ENCODE data around the gene IGF1R.
"Not testable (repeated sequence)": the region's sequence is repeated elsewhere in the genome, so short reads cannot be mapped to it uniquely, and the experiment has no call there.

IGF1R gene

DNA sequence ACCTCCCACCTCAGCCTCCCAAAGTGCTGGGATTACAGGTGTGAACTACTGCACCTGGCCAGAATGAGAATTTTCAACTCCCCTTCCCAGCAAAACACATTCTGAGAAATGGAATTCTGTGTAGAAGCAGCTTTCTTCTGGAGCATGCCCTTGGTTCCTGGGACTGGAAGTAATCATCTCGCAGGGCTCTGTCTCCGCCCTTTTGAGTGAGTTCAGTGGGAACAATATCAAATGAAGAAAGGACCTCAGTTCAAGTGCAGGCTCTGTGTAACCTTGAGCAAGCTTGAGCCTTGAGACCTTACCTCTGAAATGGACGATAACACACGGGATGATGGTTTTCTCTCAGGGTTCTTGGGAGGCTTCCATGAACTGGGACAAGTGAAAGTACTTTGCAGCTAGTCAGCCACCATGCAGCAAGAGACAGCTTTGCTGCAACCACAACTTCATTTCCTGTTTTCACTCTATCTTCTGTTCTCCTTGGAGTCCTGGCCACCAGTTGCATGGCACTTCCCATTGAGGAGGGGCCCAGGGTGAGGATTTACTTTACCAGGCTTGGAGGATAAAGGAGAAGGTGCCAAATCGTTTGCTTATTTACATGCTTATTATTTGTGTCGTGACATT lies 35.7 kb upstream of the IGF1R start:
- Histone ChIP-seq H3F3A (ENCODE audit: insufficient read depth) (no peaks in the 10 kb centered on the region), H3K27me3 (ENCODE audit: low read length) (no peaks in the 10 kb centered on the region), H3K27ac (ENCODE audit: low read depth, low read length) (no peak overlapping the region), H3K79me2 (ENCODE audit: insufficient read depth, low read length) (no peaks in the 10 kb centered on the region), H4K20me1 (ENCODE audit: low read depth, low read length) (no peaks in the 10 kb centered on the region), H3K9me3 (ENCODE audit: insufficient read depth, low read length) (no peaks in the 10 kb centered on the region), H3K36me3 (ENCODE audit: low read length) (no peaks in the 10 kb centered on the region), H3K9ac (ENCODE audit: low read length) (no peak overlapping the region), H3K9me2 (replicated peaks; ENCODE audit: insufficient read depth, low read length) (no peaks in the 10 kb centered on the region), H3K4me2 (ENCODE audit: low read depth, low read length, poor library complexity, severe bottlenecking) (no peak overlapping the region), H2AFZ (ENCODE audit: low read depth, low read length, severe bottlenecking) (no peak overlapping the region), H3K4me3 (ENCODE audit: insufficient read depth, low read length, poor library complexity, severe bottlenecking) (no peak overlapping the region)
- TF ChIP-seq EZH2phosphoT487 (conservative IDR thresholded peaks at IDR 0.05; ENCODE audit: low read length): no peak
- TF ChIP-seq, protein P1, sequence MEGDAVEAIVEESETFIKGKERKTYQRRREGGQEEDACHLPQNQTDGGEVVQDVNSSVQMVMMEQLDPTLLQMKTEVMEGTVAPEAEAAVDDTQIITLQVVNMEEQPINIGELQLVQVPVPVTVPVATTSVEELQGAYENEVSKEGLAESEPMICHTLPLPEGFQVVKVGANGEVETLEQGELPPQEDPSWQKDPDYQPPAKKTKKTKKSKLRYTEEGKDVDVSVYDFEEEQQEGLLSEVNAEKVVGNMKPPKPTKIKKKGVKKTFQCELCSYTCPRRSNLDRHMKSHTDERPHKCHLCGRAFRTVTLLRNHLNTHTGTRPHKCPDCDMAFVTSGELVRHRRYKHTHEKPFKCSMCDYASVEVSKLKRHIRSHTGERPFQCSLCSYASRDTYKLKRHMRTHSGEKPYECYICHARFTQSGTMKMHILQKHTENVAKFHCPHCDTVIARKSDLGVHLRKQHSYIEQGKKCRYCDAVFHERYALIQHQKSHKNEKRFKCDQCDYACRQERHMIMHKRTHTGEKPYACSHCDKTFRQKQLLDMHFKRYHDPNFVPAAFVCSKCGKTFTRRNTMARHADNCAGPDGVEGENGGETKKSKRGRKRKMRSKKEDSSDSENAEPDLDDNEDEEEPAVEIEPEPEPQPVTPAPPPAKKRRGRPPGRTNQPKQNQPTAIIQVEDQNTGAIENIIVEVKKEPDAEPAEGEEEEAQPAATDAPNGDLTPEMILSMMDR (IDR thresholded peaks at IDR 0.05; ENCODE audit: insufficient read depth, low read length, poor library complexity, severe bottlenecking): no peak

DNA sequence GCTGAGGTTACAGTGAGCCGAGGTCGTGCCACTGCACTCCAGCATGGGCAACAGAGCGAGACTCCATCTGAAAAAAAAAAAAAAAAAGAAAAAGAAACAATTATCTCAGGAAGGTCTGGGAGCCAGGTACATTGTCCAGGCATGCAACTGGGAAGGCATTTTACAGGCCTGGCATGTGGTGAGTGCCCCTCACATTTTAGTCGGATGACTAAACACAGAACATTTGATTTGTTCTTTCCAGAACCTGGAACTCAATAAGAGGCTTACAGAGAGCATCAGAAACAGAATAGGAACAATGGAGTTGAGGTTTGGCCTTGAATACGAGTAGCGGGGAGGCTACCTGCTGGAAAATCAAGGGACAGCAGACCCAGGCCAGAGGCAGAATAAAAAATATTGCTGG lies 33.7 kb upstream of the IGF1R start:
- no peak overlapping the region for H3K27ac ChIP-seq (ENCODE audit: low read depth, low read length)
- H3K9ac ChIP-seq (ENCODE audit: low read length): no peak overlapping the region
- H3K4me2 ChIP-seq (ENCODE audit: low read depth, low read length, poor library complexity, severe bottlenecking): no peak overlapping the region
- no peaks in the 10 kb centered on the region for H3K27me3 ChIP-seq (ENCODE audit: low read length)
- no peaks in the 10 kb centered on the region for H3K36me3 ChIP-seq (ENCODE audit: low read length)
- no peaks in the 10 kb centered on the region for H4K20me1 ChIP-seq (ENCODE audit: low read depth, low read length)
- no peaks in the 10 kb centered on the region for H3F3A ChIP-seq (ENCODE audit: insufficient read depth)
- TF ChIP-seq, protein P1 (IDR thresholded peaks at IDR 0.05; ENCODE audit: insufficient read depth, low read length, poor library complexity, severe bottlenecking): no peak
- TF ChIP-seq EZH2phosphoT487 (conservative IDR thresholded peaks at IDR 0.05; ENCODE audit: low read length): no peak
- H3K4me3 ChIP-seq (ENCODE audit: insufficient read depth, low read length, poor library complexity, severe bottlenecking): no peak overlapping the region
- no peaks in the 10 kb centered on the region for H3K79me2 ChIP-seq (ENCODE audit: insufficient read depth, low read length)
- H2AFZ ChIP-seq (ENCODE audit: low read depth, low read length, severe bottlenecking): no peak overlapping the region
- no peaks in the 10 kb centered on the region for H3K9me2 ChIP-seq (replicated peaks; ENCODE audit: insufficient read depth, low read length)
- H3K9me3 ChIP-seq (ENCODE audit: insufficient read depth, low read length): no peaks in the 10 kb centered on the region

DNA sequence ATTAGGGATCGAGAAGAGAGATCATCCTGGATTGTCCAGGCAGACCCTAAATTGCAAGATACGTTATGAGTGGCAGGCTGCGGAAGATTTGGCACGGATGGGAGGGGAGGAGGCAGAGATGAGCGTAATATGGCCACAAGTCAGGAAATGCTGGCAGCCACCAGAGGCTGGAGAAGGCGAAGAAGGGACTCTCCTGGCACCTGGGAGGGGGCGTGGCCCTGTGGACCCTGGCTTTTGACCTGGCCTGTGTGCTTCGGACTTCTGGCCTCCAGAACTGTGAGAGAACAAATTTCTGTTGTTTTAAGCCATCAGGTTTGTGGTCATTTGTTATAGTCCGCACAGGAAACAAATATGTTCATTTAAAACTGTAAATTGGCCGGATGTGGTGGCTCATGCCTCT lies 31.9 kb upstream of the IGF1R start:
- Histone ChIP-seq H3F3A (ENCODE audit: insufficient read depth) (no peaks in the 10 kb centered on the region), H4K20me1 (ENCODE audit: low read depth, low read length) (no peaks in the 10 kb centered on the region), H3K27ac (ENCODE audit: low read depth, low read length) (no peak overlapping the region), H3K27me3 (ENCODE audit: low read length) (no peaks in the 10 kb centered on the region), H3K36me3 (ENCODE audit: low read length) (no peaks in the 10 kb centered on the region), H3K9me2 (replicated peaks; ENCODE audit: insufficient read depth, low read length) (no peaks in the 10 kb centered on the region), H3K79me2 (ENCODE audit: insufficient read depth, low read length) (no peaks in the 10 kb centered on the region), H3K4me3 (ENCODE audit: insufficient read depth, low read length, poor library complexity, severe bottlenecking) (no peak overlapping the region), H3K9me3 (ENCODE audit: insufficient read depth, low read length) (no peaks in the 10 kb centered on the region), H2AFZ (ENCODE audit: low read depth, low read length, severe bottlenecking) (no peak overlapping the region), H3K4me2 (ENCODE audit: low read depth, low read length, poor library complexity, severe bottlenecking) (no peak overlapping the region), H3K9ac (ENCODE audit: low read length) (no peak overlapping the region)
- TF ChIP-seq EZH2phosphoT487 (conservative IDR thresholded peaks at IDR 0.05; ENCODE audit: low read length): no peak

DNA sequence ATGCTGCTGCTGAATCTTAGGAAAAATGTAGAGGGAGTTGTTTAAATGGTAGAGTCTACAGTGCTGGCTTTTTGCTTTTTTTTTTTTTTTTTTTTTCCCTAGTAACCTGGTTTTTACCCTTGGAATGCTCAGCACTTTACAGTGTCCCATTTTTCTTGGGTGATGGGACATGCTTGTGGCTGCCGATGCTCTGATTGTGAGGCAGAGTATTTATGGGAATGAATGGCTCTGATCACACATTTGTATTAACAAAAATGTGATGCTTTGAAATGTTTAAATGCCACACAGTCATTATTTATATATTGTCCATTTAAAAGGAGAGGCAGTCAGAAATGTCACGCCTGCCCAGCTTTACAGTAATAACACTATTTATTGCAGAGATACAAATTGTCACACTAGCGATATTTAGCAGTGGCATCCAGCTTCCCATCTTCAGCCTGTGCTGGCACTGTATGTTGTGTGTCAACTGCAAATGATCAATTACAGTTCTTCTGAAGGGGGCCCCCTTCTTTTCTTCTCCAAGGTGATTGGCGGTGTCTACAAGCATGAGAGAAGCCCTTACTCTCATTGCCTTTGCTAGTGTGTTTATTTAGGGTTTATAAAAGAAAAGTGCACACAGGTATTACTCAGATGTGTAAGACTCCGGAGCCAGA lies 30.9 kb upstream of the IGF1R start:
- H3F3A ChIP-seq (ENCODE audit: insufficient read depth): no peaks in the 10 kb centered on the region
- H3K4me3 ChIP-seq (ENCODE audit: insufficient read depth, low read length, poor library complexity, severe bottlenecking): no peak overlapping the region
- H3K4me2 ChIP-seq (ENCODE audit: low read depth, low read length, poor library complexity, severe bottlenecking): no peak overlapping the region
- no peak overlapping the region for H3K9ac ChIP-seq (ENCODE audit: low read length)
- H3K36me3 ChIP-seq (ENCODE audit: low read length): no peaks in the 10 kb centered on the region
- 0 out of 2 replicates have a peak, but pooled peaks cover 4% of the 10 kb centered on the region for H4K20me1 ChIP-seq (ENCODE audit: low read depth, low read length)
- TF ChIP-seq, protein P1 (IDR thresholded peaks at IDR 0.05; ENCODE audit: insufficient read depth, low read length, poor library complexity, severe bottlenecking): no peak
- no peak for TF ChIP-seq EZH2phosphoT487 (conservative IDR thresholded peaks at IDR 0.05; ENCODE audit: low read length)
- no peaks in the 10 kb centered on the region for H3K27me3 ChIP-seq (ENCODE audit: low read length)
- no peak overlapping the region for H3K27ac ChIP-seq (ENCODE audit: low read depth, low read length)
- no peak overlapping the region for H2AFZ ChIP-seq (ENCODE audit: low read depth, low read length, severe bottlenecking)
- no peaks in the 10 kb centered on the region for H3K79me2 ChIP-seq (ENCODE audit: insufficient read depth, low read length)
- no peaks in the 10 kb centered on the region for H3K9me2 ChIP-seq (replicated peaks; ENCODE audit: insufficient read depth, low read length)
- no peaks in the 10 kb centered on the region for H3K9me3 ChIP-seq (ENCODE audit: insufficient read depth, low read length)

DNA sequence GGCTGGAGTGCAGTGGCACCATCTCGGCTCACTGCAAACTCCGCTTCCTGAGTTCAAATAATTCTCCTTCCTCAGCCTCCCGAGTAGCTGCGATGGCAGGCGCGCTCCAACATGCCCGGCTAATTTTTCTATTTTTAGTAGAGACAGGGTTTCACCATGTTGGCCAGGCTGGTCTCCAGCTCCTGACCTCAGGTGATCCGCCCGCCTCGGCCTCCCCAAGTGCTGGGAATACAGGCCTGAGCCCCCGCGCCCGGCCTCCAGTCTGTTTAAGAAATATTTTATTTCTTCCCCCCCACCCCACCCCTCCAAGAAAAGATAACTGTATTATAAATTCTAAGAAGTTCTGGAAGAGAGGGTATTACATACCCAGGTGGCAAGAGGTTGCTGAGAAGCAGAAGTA lies 29.8 kb upstream of the IGF1R start:
- H3K36me3 ChIP-seq (ENCODE audit: low read length); H3K79me2 ChIP-seq (ENCODE audit: insufficient read depth, low read length); H3K27ac ChIP-seq (ENCODE audit: low read depth, low read length); H3K9me2 ChIP-seq (replicated peaks; ENCODE audit: insufficient read depth, low read length); H3K4me2 ChIP-seq (ENCODE audit: low read depth, low read length, poor library complexity, severe bottlenecking); H4K20me1 ChIP-seq (ENCODE audit: low read depth, low read length); H3K27me3 ChIP-seq (ENCODE audit: low read length); H2AFZ ChIP-seq (ENCODE audit: low read depth, low read length, severe bottlenecking); H3K9ac ChIP-seq (ENCODE audit: low read length); H3F3A ChIP-seq (ENCODE audit: insufficient read depth); H3K9me3 ChIP-seq (ENCODE audit: insufficient read depth, low read length); H3K4me3 ChIP-seq (ENCODE audit: insufficient read depth, low read length, poor library complexity, severe bottlenecking): not testable (repeated sequence)
